ENCODE results near the gene TMEM179.

GRCh38 chr14:104574978-104575583 is 29.5 kb downstream of the TMEM179 start:
- TF ChIP-seq CTCF (IDR thresholded peaks at IDR 0.05; ENCODE audit: insufficient read depth, low read length, poor library complexity, severe bottlenecking) (no peak), EZH2phosphoT487 (conservative IDR thresholded peaks at IDR 0.05; ENCODE audit: low read length) (no peak)

Measured in SU-DHL-6 (cell line).